Neural progenitor cell (in vitro differentiated cells): ENCODE measurements around the gene LDB2. TPM values are rescaled to one million over a fixed set of nuclear protein-coding genes. Genes with fewer than 3 reads are reported as not detected.

Source experiments
- DNase-seq: peaks from one replicate; pipeline ENCODE4 v3.0.0-alpha.2; 2016; ENCODE audit warnings: low spot score
- H2AFZ ChIP-seq: fragments of 200-600 bp; sonication (generic); replicated peaks from 2 replicates; pipeline ENCODE4 v1.6.1; 2016; ENCODE audit warnings: antibody characterized with exemption
- H3F3A ChIP-seq: fragments of 200-600 bp; sonication (generic); 2 replicates; pipeline ENCODE4 v1.6.1; 2016; ENCODE audit warnings: antibody characterized with exemption, low read depth
- H3K27ac ChIP-seq: fragments of 200-600 bp; sonication (generic); 2 replicates; pipeline ENCODE4 v1.5.1; 2016; ENCODE audit warnings: mild to moderate bottlenecking
- H3K27me3 ChIP-seq: fragments of 200-600 bp; sonication (generic); 2 replicates; pipeline ENCODE4 v1.6.1; 2016; ENCODE audit warnings: mild to moderate bottlenecking, moderate library complexity
- H3K36me3 ChIP-seq: fragments of 200-600 bp; sonication (generic); 2 replicates; pipeline ENCODE4 v1.5.1; 2016
- H3K4me1 ChIP-seq: fragments of 200-600 bp; sonication (generic); 2 replicates; pipeline ENCODE4 v1.6.1; 2016; ENCODE audit warnings: mixed run types
- H3K4me2 ChIP-seq: fragments of 200-600 bp; sonication (generic); 2 replicates; pipeline ENCODE4 v1.6.1; 2016
- H3K4me3 ChIP-seq: fragments of 200-600 bp; sonication (generic); 2 replicates; pipeline ENCODE4 v1.5.1; 2016
- H3K79me2 ChIP-seq: fragments of 200-600 bp; sonication (generic); 2 replicates; pipeline ENCODE4 v1.6.1; 2016; ENCODE audit warnings: low read depth
- H3K9ac ChIP-seq: fragments of 200-600 bp; sonication (generic); 2 replicates; pipeline ENCODE4 v1.6.1; 2016
- H3K9me3 ChIP-seq: fragments of 200-600 bp; sonication (generic); 2 replicates; pipeline ENCODE4 v1.5.1; 2016; ENCODE audit warnings: low read depth
- H4K20me1 ChIP-seq: fragments of 200-600 bp; sonication (generic); 2 replicates; pipeline ENCODE4 v1.6.1; 2016; ENCODE audit warnings: low read depth
- H3K27ac Mint-ChIP-seq: 3 replicates; pipeline ENCODE4 v1.8.0; 2021; ENCODE audit warnings: mixed read lengths
- H3K27me3 Mint-ChIP-seq: 2 replicates; pipeline ENCODE4 v1.8.0; 2022; ENCODE audit warnings: low read depth, mild to moderate bottlenecking, inconsistent platforms, moderate library complexity, mixed read lengths; ENCODE audit not compliant: insufficient read depth
- H3K36me3 Mint-ChIP-seq: 3 replicates; pipeline ENCODE4 v1.8.0; 2021; ENCODE audit warnings: mixed read lengths
- H3K4me1 Mint-ChIP-seq: 3 replicates; pipeline ENCODE4 v1.8.0; 2021; ENCODE audit warnings: mixed read lengths
- H3K4me3 Mint-ChIP-seq: 3 replicates; pipeline ENCODE4 v1.8.0; 2021; ENCODE audit warnings: mild to moderate bottlenecking, moderate library complexity, mixed read lengths
- H3K9me3 Mint-ChIP-seq: 3 replicates; pipeline ENCODE4 v1.8.0; 2020; ENCODE audit warnings: mixed read lengths
- CTCF ChIP-seq: fragments of 200-600 bp; sonication (generic); IDR thresholded peaks from 2 replicates; pipeline ENCODE4 v1.5.1; 2017; ENCODE audit warnings: antibody characterized with exemption, mild to moderate bottlenecking
- EZH2 ChIP-seq: fragments of 200-600 bp; sonication (generic); IDR thresholded peaks from 2 replicates; pipeline ENCODE4 v1.6.1; 2017; ENCODE audit warnings: antibody characterized with exemption, mild to moderate bottlenecking, moderate library complexity
- EZH2phosphoT487 ChIP-seq: fragments of 200-600 bp; sonication (generic); IDR thresholded peaks from 2 replicates; pipeline ENCODE4 v1.6.1; 2017; ENCODE audit warnings: antibody characterized with exemption
- total RNA-seq: library from RNA; depleted of rRNA; stranded (reverse); fragments of >200 nt; gene quantifications from 2 replicates; pipeline ENCODE4 v1.2.3, GENCODE V29; 2015; ENCODE audit warnings: low replicate concordance

Gene LDB2
- total RNA-seq, 1 donor from 2014 or later, result 24.3 TPM

- no peaks in the 10 kb centered on the region for H3F3A ChIP-seq
- TF ChIP-seq CTCF (no peak), EZH2phosphoT487 (no peak), EZH2 (no peak)
- no peak overlapping the region for H3K4me3 Mint-ChIP-seq
- DNase-seq, result no peak
- no peaks in the 10 kb centered on the region for H3K27me3 ChIP-seq
- peaks cover 4% of the 10 kb centered on the region for H3K36me3 Mint-ChIP-seq
- no peak overlapping the region for H3K27ac ChIP-seq
- no peak overlapping the region for H3K9ac ChIP-seq
- no peak overlapping the region for H3K27ac Mint-ChIP-seq
- no peaks in the 10 kb centered on the region for H3K79me2 ChIP-seq
- no peaks in the 10 kb centered on the region for H3K9me3 ChIP-seq
- H3K4me1 ChIP-seq, result no peaks in the 10 kb centered on the region
- peaks cover 15% of the 10 kb centered on the region for H3K4me1 Mint-ChIP-seq
- H3K4me3 ChIP-seq, result no peak overlapping the region
- H4K20me1 ChIP-seq, result no peaks in the 10 kb centered on the region
- H3K4me2 ChIP-seq, result no peak overlapping the region
- H3K27me3 Mint-ChIP-seq, result peaks cover 5% of the 10 kb centered on the region
- no peaks in the 10 kb centered on the region for H3K36me3 ChIP-seq
- no peak overlapping the region for H2AFZ ChIP-seq
- peaks cover 13% of the 10 kb centered on the region for H3K9me3 Mint-ChIP-seq
Observed at GRCh38 chr4:16858275-16858752, 40.1 kb downstream of the LDB2 start.

- peaks cover 2% of the 10 kb centered on the region for H3K36me3 Mint-ChIP-seq
- H3K9me3 Mint-ChIP-seq, result peaks cover 7% of the 10 kb centered on the region
- no peak overlapping the region for H3K27ac Mint-ChIP-seq
- no peaks in the 10 kb centered on the region for H3K36me3 ChIP-seq
- no peaks in the 10 kb centered on the region for H3K27me3 ChIP-seq
- peaks cover 5% of the 10 kb centered on the region for H3K27me3 Mint-ChIP-seq
- no peaks in the 10 kb centered on the region for H3F3A ChIP-seq
- TF ChIP-seq EZH2phosphoT487 (no peak), EZH2 (no peak), CTCF (no peak)
- H4K20me1 ChIP-seq, result no peaks in the 10 kb centered on the region
- H3K9ac ChIP-seq, result no peak overlapping the region
- H3K4me1 ChIP-seq, result no peaks in the 10 kb centered on the region
- no peaks in the 10 kb centered on the region for H3K9me3 ChIP-seq
- no peak for DNase-seq
- no peak overlapping the region for H3K27ac ChIP-seq
- H3K4me1 Mint-ChIP-seq, result peaks cover 15% of the 10 kb centered on the region
- H3K79me2 ChIP-seq, result no peaks in the 10 kb centered on the region
- H3K4me2 ChIP-seq, result no peak overlapping the region
- H3K4me3 Mint-ChIP-seq, result no peak overlapping the region
- no peak overlapping the region for H3K4me3 ChIP-seq
- no peak overlapping the region for H2AFZ ChIP-seq
Observed at GRCh38 chr4:16857425-16857824, 41.0 kb downstream of the LDB2 start.

- DNase-seq, result no peak
- Mint-ChIP-seq H3K36me3 (peaks cover 10% of the 10 kb centered on the region), H3K4me1 (peaks cover 16% of the 10 kb centered on the region), H3K9me3 (peaks cover 12% of the 10 kb centered on the region), H3K4me3 (no peak overlapping the region), H3K27me3 (peaks cover 2% of the 10 kb centered on the region), H3K27ac (no peak overlapping the region)
- Histone ChIP-seq H3K27ac (no peak overlapping the region), H3K27me3 (no peaks in the 10 kb centered on the region), H3K36me3 (no peaks in the 10 kb centered on the region), H3K4me2 (no peak overlapping the region), H3K9me3 (no peaks in the 10 kb centered on the region), H3K4me1 (no peaks in the 10 kb centered on the region), H4K20me1 (no peaks in the 10 kb centered on the region), H3K79me2 (no peaks in the 10 kb centered on the region), H2AFZ (no peak overlapping the region), H3F3A (no peaks in the 10 kb centered on the region), H3K9ac (no peak overlapping the region), H3K4me3 (no peak overlapping the region)
- TF ChIP-seq EZH2phosphoT487 (no peak), CTCF (no peak), EZH2 (no peak)
Observed at GRCh38 chr4:16853640-16854039, 44.8 kb downstream of the LDB2 start.
